ENCODE measurements around the gene RAET1E.
"Not testable (repeated sequence)": the region's sequence is repeated elsewhere in the genome, so short reads cannot be mapped to it uniquely, and the experiment has no call there.

Gene RAET1E

GRCh38 chr6:149908480-149908879 lies 10.6 kb upstream of the RAET1E start:
- not testable (repeated sequence) for DNase-seq

GRCh38 chr6:149907317-149907716 lies 9.4 kb upstream of the RAET1E start:
- no peak for DNase-seq

- no peak for DNase-seq
These were observed 8.5 kb upstream of the RAET1E start for GRCh38 chr6:149906405-149906804.

DNA sequence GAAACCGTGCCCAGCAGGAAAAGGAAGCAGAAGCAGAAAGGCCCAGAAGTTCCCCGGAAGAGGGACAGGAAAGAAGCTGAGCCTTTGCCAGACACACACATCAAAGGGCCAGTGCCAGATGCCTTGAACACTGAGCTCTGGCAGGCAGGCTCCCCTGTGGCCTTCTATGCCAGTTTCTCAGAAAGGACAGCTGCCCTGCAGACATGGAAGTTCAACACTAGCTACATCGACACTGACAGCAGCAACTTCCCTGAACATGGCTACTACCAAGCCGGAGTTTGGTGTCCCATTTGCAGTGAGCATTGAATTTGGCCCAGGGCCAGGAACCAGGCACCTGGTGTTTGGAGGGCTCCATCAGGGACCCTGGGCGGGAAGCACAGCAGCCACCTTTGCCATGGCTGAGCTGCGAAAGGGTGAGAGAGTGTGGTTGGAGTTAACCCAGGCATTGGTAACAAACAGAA lies 8.0 kb upstream of the RAET1E start:
- DNase-seq: no peak

GRCh38 chr6:149905371-149905910 lies 7.5 kb upstream of the RAET1E start:
- no peak for DNase-seq

DNA sequence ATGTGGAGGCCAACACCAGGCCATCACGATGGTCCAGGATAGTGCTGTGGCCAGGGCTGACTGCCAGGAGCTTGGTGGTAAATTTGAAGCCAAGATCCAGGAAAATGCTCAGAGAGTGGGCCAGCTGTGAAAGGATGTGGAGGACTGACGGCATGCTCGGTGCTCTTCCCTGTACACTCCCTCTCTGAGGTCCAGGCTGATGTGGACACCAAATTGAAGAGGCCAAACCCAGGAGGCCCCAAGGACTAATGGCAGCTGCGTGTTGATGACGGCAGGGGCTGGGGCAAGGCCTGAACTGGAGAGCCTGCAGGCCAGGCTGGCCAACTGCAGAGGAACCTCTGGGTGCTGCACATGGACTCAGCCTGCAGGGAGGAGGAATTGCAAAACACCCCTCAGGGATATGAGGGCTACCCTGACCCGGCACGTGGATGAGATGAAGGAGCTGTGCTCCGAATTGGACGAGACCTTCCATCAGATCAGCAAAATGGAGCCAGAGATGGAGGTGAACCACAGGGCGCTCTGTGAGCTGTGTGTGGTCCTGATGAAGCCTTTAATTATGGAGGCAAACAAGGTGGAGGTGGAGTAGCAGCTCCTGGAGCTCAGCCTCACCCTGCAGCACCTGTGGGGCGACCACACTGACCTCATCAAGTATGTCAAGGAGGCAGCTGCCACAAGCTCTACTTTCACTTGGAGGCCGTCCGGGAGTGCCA lies 6.9 kb upstream of the RAET1E start:
- no peak for DNase-seq

- DNase-seq: no peak
These were observed 6.2 kb upstream of the RAET1E start for GRCh38 chr6:149903938-149904611.

DNA sequence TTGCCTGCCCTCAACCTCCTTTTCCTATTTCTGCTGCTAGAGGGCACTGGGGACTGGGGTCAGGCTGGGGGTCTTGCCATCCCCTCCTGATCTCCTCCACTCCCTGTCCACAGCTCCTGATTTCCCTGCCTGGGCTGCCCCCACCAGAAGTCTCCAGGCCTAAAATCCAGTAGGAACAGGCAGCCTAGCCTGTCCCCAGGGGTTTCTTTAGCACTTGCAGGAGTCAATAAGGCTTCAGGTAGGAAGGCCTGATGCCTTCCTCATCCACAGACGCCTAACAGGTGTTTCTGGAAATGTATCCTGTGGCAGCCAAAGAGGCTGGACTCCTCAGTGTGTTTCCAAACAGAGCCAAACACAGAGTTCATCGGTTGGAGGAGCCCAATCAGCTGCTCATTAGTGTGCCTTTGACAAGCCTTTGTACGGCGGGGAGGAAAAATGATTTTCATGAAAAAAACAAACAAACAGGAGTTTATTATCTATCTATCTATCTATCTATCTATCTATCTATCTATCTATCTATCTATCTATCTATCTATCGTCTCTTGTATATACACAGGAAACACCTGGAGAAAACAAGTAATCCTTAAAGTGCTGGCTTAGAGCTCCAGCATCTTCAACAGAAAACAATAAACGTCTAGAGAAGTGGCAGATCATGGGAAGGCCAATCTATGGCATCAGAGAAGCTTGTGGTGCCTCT lies 3.7 kb upstream of the RAET1E start:
- no peak for DNase-seq

GRCh38 chr6:149900620-149901443 lies 2.9 kb upstream of the RAET1E start:
- DNase-seq: no peak

GRCh38 chr6:149899926-149900619 lies 2.2 kb upstream of the RAET1E start:
- DNase-seq: no peak

DNA sequence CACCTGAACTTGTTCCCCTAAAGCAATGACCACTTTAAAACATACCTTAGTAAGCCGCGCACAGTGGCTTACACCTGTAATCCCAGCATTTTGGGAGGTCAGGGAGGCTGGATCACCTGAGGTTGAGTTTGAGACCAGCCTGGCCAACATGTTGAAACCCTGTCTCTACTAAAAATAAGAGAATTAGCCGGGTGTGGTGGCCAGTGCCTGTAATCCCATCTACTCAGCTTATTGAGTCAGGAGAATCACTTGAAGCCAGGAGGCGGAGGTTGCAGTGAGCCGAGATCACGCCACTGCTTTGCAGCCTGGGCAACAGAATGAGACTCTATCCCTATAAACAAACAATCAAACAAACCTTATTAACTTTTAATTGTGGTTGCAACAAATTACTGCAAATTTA lies 1.6 kb upstream of the RAET1E start:
- no peak for DNase-seq

DNA sequence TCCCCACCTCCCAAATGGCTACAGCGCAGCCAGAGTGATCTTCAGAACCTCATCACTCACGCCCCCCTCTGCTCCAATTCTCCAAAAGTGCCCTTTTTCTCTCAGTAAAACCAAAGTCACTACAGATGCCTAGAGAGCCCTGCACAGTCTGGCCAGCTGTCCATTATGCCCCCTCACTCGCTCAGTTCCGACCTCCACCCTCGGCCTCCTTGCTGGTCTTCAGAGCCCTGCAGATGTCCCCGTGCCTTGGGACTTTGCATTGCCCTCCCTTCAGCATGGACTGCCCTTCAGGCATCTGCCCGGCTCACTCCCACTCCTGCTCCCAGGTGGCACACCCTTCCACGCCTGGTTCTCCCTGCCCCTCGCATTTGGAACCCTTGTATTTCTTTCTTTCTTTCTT lies 1.1 kb upstream of the RAET1E start:
- no peak for DNase-seq

DNA sequence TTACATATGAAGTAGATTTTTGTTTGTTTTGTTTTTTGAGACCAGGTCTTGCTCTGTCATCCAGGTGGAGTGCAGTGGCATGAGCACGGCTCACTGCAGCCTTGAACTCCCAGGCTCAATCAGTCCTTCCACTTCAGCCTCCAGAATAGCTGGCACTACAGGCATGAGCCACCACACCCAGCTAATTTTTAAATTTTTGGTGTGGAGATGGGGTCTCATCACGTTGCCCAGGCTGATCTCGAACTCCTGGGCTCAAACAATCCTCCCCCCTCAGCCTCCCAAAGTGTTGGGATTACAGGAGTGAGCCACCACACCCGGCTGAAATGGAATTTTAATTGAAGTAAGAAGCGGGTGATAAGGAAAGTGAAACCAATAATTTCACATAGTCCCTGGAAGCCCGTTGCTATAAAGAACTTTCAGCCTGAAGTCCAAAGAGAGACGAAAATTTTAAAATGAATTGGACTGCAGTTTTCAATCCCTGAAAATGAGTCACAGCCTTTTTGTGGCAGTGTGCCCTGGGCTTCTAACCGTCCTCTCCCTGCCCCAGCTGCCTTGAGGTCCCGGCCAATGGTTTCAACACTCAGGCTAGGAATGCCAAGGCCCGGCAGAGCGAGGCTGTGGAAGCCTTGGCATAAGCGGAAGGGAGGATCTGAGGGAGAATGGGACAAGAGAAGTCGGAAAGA lies 757 bp downstream of the RAET1E start:
- no peak for DNase-seq

DNA sequence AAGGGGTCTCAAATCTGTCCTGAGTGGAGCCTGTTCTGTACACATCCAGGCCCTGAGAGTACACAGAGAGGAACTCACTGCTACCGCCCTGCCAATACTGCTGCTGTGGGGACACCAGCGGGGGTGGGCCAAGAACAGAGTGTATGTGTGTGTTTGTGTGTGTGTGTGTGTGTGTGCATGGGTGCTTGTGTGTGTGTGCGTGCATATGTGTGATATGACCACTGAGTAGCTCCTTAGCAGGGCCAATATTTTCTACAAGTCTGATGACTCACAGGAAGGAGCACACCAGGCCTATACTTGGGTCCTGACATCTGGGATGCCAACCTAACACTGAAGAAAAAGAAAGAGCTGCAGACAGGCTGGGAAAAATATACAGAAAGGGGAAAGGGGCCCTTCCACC lies 1.4 kb downstream of the RAET1E start:
- DNase-seq: no peak

DNA sequence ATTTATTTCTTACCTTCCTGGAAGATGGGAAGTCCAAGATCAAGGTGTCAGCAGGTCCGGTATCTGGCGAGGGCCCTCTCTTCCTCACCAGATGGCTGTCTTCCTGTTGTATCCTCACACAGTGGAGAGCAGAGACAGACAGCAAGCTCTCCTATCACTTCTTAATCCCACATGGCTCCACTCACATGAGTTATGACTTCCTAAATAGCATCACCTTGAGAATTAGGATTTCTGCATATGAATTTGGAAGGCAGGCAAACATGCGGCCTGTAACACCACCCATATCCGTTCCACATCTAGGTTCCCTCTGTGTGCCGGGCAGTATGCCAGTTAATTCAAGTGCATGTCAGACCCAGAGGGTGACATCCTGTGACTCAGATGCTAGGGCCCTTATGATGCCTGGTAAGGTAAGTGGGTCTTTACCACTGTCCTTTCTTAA lies 2.1 kb downstream of the RAET1E start:
- DNase-seq: no peak

DNA sequence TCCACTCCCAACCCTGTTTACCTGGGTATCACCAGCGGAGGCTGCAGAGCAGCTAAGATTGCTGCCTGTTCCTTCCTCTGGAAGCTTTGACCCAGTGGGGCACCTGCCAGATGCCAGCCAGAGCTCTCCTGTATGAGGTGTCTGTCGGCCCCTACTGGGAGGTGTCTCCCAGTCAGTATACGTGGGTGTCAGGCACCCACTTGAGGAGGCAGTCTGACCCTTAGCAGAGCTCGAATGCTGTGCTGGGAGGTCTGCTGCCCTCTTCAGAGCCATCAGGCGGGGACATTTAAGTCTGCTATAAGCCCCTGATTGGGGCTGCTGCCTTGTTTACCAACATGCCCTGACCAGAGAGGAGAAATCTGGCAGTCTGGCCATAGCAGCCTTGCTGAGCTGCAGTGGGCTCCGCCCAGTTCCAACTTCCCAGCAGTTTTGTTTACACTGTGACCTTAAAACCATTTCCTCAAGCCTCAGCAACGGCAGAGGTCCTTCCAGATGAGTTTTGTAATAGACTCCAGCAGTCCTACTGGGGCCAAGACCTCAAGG lies 2.8 kb downstream of the RAET1E start:
- DNase-seq: no peak

DNA sequence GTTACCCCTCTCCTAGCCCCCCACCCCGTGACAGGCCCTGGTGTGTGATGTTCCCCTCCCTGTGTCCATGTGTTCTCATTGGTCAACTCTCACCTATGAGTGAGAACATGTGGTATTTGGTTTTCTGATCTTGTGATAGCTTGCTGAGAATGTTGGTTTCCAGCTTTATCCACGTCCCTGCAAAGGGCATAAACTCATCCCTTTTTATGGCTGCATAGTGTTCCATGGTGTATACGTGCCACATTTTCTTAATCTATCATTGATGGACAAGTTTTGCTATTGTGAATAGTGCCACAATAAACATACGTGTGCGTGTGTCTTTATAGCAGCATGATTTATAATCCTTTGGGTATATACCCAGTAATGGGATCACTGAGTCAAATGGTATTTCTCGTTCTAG lies 6.0 kb downstream of the RAET1E start:
- not testable (repeated sequence) for DNase-seq

GRCh38 chr6:149891259-149891658 lies 6.7 kb downstream of the RAET1E start:
- DNase-seq: no peak

DNA sequence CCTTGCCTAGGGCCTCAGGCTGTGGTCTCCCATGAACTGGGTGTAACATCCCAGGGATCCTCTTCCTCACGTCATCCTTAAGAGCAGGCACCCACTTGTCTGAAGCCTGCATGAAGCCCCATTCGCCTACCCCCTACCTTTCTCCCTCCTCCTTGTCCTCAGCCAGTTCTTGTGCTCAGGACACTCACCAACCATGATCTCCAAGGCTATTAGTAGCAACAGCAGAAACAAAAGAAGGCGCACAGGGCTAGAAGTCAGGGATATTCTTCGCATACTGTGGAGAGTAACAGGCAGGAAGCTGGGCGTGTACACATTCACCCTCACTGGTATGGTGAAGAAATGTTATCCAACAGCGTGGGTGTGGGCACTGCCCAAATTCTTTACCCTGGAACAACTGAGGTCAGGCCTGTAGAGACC lies 7.3 kb downstream of the RAET1E start:
- no peak for DNase-seq

- no peak for DNase-seq
These were observed 8.6 kb downstream of the RAET1E start for GRCh38 chr6:149889326-149889725.

DNA sequence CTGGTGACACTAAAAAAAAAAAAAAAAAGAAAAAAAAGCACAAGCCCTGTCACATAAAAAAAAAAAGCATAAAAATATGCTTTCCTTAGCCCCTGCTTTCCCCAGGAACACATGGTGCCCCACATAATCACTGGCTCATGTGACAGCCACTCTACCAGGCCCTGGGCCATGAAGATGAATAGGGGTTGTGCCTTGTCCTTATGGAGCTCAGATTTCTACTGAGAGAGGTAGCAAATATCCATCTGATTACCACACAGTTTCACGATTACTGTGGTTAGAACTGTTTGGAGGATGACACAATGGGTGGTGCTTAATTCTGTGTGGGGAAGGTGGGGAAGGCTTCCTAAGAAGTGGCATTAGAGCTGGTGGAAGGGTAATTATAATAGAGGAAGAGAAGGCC lies 9.3 kb downstream of the RAET1E start:
- no peak for DNase-seq
